ENCODE data around the gene DUS3L.
"Not testable (repeated sequence)": the region's sequence is repeated elsewhere in the genome, so short reads cannot be mapped to it uniquely, and the experiment has no call there.

DUS3L gene

GRCh38 chr19:5799247-5800241, 8.6 kb upstream of the DUS3L start:
- DNase-seq = no peak

GRCh38 chr19:5798244-5798643, 7.3 kb upstream of the DUS3L start:
- no peak for DNase-seq

- DNase-seq = no peak
Observed at GRCh38 chr19:5795382-5795919, 4.5 kb upstream of the DUS3L start.

GRCh38 chr19:5793188-5793587, 2.2 kb upstream of the DUS3L start:
- DNase-seq = no peak

- no peak for DNase-seq
Observed at GRCh38 chr19:5792224-5792623, 1.3 kb upstream of the DUS3L start.

GRCh38 chr19:5789886-5790558, 941 bp downstream of the DUS3L start:
- DNase-seq = no peak

GRCh38 chr19:5789351-5789761, 1.6 kb downstream of the DUS3L start:
- no peak for DNase-seq

GRCh38 chr19:5788422-5788821, 2.5 kb downstream of the DUS3L start:
- DNase-seq = no peak

- DNase-seq = no peak
Observed at GRCh38 chr19:5787409-5788182, 3.4 kb downstream of the DUS3L start.

GRCh38 chr19:5786593-5787408, 4.2 kb downstream of the DUS3L start:
- DNase-seq = no peak

- DNase-seq = no peak
Observed at GRCh38 chr19:5785423-5785822, 5.5 kb downstream of the DUS3L start.

GRCh38 chr19:5784581-5785147, 6.3 kb downstream of the DUS3L start, which contains the start of gene PRR22:
Gene PRR22, minus strand, starts transcription at chr19:5784746. Its CDS starts 86 bp downstream, at chr19:5784660.
- DNase-seq = no peak

GRCh38 chr19:5782945-5783919, 7.7 kb downstream of the DUS3L start:
- no peak for DNase-seq

GRCh38 chr19:5782322-5782721, 8.6 kb downstream of the DUS3L start:
- no peak for DNase-seq

- DNase-seq = not testable (repeated sequence)
Observed at GRCh38 chr19:5780916-5781315, 10.0 kb downstream of the DUS3L start.

GRCh38 chr19:5778402-5778801, 12.6 kb downstream of the DUS3L start:
- no peak for DNase-seq

GRCh38 chr19:5775668-5776309, 15.2 kb downstream of the DUS3L start:
- no peak for DNase-seq

GRCh38 chr19:5774921-5775320, 16.0 kb downstream of the DUS3L start:
- no peak for DNase-seq

GRCh38 chr19:5773276-5773675, 17.7 kb downstream of the DUS3L start:
- DNase-seq = no peak

- DNase-seq = no peak
Observed at GRCh38 chr19:5772416-5772815, 18.5 kb downstream of the DUS3L start.

All from GOT3 (cell line).